Activated gamma-delta T cell treated with Interleukin-2 at 50 U/mL for 16 hours (primary cell): ENCODE data around the gene TMOD2.

Source experiments
- DNase-seq: peaks from one replicate; pipeline ENCODE4 v3.0.0-alpha.2; 2020

Gene TMOD2

GRCh38 chr15:51750792-51751696, at the start of gene TMOD2:
TMOD2 (plus strand) TSS chr15:51751597; CDS start chr15:51766442, 14,845 bp downstream.
- peak; percentile 31 for DNase-seq

GRCh38 chr15:51702710-51703109, 48.7 kb upstream of the TMOD2 start:
- DNase-seq: no peak

GRCh38 chr15:51706291-51706690, 45.1 kb upstream of the TMOD2 start:
- no peak for DNase-seq

- no peak for DNase-seq
Observed at GRCh38 chr15:51706926-51707608, 44.3 kb upstream of the TMOD2 start.

GRCh38 chr15:51708013-51708412, 43.4 kb upstream of the TMOD2 start:
- DNase-seq: no peak

GRCh38 chr15:51709031-51709430, 42.4 kb upstream of the TMOD2 start:
- DNase-seq: no peak

DNA sequence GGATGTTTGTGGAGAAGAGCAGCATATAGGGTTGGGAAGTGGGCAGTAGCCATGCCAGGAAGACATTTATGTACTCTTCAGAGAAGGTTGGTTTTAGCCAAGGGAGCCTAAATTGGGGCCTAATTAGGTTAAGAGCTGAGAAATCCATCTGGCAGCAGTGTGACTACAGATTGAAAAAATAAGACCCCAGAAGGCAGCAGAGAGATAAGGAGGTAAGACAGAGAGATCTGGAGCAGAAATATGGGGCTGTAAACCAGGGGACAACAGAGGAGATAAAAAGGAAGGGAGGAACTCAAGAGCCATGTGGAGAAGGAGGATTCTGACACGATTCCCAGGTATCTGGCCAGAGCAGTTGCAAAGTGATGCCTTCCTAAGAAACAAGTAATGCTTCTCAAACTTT, 37.2 kb upstream of the TMOD2 start:
- no peak for DNase-seq

DNA sequence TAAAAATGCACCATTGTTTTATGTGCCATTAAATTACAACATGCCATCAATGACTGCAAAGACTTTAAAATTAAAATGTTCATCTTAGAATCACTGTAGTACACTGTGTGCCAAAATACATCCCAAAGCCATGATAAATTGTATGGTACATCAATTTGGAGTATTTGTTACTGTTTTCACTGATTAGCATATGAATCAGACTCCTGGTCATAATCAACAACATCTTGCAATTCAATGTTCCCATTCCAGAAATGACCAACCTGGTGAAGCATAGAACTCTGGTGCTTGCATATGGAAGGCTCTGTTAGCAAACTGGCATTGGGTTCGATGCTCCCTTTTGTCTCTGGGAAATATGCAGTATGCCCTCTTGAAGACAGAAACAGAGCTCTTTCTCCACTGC, 36.5 kb upstream of the TMOD2 start:
- no peak for DNase-seq

DNA sequence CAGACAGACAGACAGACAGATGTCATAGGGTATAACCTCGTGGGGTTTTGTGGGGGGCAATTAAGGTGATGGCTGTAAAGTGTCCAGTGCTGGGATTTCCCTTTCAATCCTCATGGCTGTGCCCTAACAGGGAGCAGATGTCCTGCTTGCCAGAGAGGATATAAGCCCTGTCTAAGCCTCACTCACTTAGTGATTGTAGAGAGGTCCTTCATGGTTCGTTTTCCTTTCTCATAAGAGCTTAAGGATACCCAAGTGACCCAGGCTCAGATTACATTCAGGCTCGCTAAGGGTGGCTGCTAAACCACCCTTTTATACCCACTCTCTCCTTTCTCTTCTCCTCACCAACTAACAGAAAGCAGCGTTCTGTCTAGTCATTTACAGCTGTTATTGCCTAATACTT, 33.2 kb upstream of the TMOD2 start:
- no peak for DNase-seq

GRCh38 chr15:51718746-51719145, 32.7 kb upstream of the TMOD2 start:
- DNase-seq: no peak

DNA sequence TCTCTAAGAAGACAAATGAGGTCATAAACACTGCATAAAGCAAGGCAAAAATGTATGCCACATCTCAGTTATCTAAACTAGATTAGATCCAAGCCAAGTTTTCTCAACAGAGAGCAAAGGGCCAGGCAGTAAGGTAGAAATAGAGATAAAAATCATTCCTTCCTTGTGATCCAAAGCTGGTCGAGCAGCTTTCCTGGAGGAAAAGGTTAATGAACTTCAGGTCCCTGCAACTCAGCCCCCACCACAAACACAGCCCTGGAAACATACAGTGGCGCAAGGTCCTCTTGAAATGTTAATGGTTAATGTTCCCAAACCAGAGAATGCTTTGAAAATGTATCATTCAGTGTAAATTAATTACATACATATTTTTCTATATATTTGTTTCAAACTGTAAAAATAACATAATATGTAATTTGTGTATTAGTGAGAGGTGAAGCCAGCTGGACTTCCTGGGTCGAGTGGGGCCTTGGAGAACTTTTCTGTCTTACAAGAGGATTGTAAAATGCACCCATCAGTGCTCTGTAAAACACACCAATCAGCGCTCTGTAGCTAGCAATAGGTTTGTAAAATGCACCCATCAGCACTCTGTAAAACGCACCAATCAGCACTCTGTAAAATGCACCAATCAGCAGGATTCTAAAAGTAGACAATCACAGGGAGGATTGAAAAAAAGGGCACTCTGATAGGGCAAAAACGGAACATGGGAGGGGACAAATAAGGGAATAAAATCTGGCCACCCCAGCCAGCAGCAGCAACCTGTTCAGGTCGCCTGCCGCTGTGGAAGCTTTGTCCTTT, 31.0 kb upstream of the TMOD2 start:
- no peak for DNase-seq

DNA sequence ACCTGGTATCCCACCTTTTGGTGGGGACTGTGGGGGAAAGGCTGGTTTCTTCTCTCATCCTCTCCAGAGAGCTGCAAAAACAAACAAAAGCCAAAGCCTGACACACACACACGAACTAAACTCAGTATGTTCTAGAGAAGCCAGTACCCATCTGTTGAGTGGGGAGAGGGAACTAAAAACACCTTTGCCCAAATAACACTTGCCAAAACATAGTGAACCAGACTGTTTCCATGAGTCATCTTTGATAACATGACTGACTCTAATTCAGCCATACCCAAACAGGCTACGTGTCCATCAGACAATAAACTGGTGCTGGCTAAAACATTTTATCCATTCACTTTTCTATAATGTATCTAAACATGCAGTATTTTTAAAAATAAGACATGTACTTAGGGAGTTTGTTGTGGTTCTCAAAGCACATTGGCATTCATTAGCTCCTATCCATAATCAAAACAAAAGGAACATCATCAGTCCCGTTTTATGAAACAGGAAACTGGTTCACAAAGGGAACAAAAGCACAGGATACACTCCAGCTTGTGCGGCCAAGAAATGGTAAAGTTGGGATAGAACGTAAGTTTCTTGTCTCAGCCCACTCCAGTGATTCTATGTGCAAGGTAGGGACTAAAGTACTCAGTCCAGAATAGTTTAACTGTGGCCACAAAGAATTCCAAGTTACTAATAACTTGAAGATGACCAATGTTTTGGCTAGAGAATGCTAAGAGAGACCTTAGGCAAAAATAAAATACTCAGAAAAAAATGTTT, 30.0 kb upstream of the TMOD2 start:
- no peak for DNase-seq

GRCh38 chr15:51724199-51724598, 27.2 kb upstream of the TMOD2 start:
- DNase-seq: no peak

DNA sequence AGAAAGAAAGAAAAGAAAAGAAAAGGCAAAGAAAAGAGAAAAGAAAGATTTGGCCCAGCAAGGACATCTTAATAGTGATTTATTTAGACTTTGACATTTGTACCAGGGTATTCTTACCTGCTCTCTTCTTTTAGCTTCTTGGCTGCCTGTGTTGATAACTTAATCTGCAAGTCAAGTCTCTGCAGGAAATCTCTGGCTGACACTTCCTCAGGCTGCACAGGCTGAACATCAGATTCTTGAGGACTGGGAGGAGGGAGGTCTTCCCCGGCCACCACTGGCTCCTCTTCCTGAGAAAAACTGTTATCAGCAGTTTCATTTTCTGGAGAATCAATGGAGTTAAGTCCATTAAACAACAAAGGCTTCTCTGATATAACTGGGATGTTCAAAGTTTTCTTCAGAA, 26.7 kb upstream of the TMOD2 start:
- no peak for DNase-seq

DNA sequence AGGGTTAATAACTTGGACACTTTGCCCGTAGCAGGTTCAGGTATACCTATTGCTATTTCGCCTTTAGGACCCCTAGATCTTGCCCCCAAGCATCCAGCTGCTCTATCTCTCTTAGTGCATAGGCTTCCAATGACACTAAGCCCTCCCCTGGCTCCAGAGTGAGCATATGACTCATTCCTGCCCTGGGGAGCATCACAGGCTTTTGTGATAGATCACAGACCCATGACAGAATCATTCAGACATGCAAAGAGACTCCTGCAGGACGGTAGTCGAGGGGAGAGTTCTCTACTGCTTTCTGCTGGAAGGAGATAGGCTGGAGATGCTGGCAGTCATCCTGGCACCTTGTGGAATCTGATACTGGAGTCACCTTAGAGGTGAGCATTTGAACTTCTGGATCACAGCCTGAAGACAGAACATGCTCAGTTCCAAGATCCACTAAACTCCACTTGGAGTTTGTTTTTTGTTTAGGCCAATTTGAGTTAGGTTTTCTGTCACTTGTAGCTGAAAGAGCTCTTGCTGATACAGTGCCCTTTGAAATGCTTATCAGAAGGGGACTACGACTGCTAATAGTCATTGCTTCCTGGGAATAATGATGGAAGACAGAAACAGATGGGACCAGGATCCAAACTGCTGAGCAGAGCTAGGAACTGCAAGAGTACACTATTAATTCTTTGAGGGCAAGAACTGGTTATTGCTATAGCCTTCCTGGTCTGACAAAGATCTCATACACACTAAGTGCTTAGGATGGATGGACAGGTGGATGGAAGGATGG, 24.9 kb upstream of the TMOD2 start:
- peak; percentile 23 for DNase-seq

- DNase-seq: no peak
Observed at GRCh38 chr15:51727141-51727897, 24.1 kb upstream of the TMOD2 start.

DNA sequence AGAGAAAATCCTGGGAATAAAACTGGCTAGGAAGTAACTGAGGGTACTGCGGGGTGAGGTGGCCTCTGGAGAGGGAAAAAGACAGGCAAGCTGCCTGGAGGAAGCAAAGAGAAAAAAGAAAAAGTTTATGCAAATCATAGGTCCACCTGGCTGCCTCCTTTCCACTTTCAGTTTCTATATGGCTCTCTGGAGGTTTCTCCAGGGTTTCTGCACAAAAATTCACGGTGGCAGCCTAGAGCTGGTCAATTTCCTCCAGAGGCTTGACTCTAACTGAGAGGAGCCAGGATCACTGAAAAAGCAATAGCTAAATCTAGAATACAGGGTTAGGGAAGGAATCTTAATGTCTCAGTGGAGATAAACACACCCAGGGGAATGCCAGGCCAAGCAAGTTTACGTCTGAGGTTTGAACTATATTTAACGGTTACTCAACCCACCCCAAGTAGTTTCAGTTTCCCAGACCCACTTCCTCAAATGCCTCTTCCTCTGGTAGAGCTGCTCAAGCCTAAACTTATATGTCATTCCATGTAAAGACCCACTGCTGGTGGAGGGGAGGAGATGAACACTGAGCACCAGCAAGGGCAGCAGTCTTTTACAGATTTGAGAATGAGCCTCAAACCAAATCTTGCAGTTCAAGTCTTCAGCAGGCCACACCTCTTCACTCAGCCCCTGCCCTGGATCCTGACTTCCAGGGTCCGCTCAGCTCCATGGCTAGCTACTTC, 19.7 kb upstream of the TMOD2 start:
- DNase-seq: peak; percentile 38

- no peak for DNase-seq
Observed at GRCh38 chr15:51732646-51733045, 18.8 kb upstream of the TMOD2 start.

DNA sequence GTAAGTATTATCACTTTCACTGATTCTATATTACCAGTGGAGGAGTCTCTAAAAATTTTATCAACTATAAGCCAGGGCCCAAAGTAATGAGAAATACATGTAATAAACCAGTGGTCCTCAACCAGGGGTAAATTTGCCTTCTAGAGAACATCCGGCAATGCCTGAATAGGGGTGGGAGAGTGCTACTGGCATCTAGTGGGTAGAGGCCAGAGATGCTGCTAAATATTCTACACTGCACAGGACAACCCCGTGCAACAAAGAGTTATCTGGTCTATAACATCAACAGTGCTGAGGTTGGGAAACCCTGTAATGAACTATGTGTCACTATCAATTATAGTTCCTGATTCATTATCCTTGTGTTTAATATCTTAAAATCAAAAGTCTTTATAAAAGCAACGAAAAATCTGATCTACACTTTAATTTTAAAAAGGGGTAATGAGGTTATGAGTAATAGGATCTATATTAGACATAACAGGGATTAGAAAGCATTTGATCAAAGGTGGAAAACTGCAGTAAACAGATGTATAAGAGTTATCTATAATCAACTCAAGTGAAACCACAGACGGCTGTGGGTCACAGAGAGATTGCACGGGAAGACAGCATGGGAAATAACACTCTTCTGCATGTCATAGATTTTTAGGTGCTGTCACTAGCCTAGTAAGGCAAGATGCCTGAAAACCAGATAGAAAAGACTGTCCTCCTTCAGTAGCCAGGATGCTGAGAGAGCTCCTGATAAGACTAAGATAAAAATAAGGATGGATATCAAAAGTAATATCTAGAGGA, 16.0 kb upstream of the TMOD2 start:
- no peak for DNase-seq

GRCh38 chr15:51736069-51736468, 15.3 kb upstream of the TMOD2 start:
- no peak for DNase-seq
